Gastroesophageal sphincter (tissue), 3 donors: Measurements from ENCODE around the gene ZNF318.

ENCODE experiments used
- EP300 ChIP-seq: sonication (generic); formaldehyde crosslinking; IDR thresholded peaks from one replicate; pipeline ENCODE4 v1.6.1; 2017; ENCODE audit warnings: antibody characterized with exemption, mild to moderate bottlenecking
- POLR2A ChIP-seq, 2 donors: fragments of 450-650 bp; IDR thresholded peaks; one replicate each; pipeline ENCODE4 v1.6.1; 2017; ENCODE audit warnings: antibody characterized with exemption in 2 of 2, mild to moderate bottlenecking in 2 of 2, moderate library complexity in 1 of 2
- POLR2AphosphoS5 ChIP-seq: sonication (generic); formaldehyde crosslinking; IDR thresholded peaks from one replicate; pipeline ENCODE4 v1.6.1; 2017; ENCODE audit warnings: antibody characterized with exemption
- TF ChIP-seq, protein P1 (sequence below), 4 experiments: fragments of 200-600 bp in 2 of 4; fragments of 450-650 bp in 2 of 4; sonication (generic) in 1 of 4; IDR thresholded peaks; one replicate each; pipeline ENCODE4 v1.5.1; 2017 to 2019; ENCODE audit warnings: antibody characterized with exemption in 4 of 4, mild to moderate bottlenecking in 2 of 4, moderate library complexity in 2 of 4

DNA sequence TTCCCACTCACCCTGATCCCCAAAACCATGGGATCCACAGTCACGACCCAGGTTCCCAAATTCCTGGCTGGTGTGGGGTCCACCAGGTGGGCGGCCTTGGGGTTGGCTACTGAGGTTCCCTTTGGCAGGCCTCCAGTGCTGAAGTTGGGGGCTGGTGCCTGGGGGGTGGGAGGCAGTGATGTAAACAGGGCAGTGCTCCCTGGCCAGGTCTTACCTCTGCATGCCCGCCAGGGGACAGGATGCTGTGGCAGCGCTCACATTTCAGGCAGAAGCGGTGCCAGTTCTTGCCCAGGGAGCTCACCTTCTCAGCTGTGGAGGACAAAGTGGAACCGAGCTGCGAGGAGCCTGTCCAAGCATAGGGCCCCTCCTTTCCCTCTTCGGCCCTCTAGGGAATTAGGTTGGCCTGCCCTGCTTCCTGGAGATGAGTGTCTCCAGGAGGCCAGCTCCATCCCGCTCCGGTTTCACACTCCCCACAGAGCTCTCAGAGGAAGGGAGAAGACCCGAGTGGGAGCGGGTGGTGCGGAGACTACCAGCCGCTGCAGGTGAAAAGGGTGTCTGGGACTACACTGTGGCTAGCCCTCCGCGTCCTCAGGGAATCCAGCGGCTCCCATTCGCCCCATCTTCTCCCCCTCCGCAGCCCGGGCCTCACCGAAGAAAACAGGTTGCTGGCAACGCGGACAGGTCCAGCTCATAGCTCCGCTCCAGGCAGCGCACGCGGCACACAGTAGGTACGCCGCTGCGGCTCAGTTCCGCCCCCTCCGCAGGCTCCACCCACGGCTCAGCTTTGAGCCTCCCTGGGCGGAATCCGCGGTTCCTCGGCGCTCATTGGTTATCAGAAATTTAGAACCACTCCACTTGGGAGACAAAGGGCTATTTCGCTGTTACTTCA lies 61.1 kb downstream of the ZNF318 start, which contains the start of gene CRIP3:
- TF ChIP-seq, protein P1, sequence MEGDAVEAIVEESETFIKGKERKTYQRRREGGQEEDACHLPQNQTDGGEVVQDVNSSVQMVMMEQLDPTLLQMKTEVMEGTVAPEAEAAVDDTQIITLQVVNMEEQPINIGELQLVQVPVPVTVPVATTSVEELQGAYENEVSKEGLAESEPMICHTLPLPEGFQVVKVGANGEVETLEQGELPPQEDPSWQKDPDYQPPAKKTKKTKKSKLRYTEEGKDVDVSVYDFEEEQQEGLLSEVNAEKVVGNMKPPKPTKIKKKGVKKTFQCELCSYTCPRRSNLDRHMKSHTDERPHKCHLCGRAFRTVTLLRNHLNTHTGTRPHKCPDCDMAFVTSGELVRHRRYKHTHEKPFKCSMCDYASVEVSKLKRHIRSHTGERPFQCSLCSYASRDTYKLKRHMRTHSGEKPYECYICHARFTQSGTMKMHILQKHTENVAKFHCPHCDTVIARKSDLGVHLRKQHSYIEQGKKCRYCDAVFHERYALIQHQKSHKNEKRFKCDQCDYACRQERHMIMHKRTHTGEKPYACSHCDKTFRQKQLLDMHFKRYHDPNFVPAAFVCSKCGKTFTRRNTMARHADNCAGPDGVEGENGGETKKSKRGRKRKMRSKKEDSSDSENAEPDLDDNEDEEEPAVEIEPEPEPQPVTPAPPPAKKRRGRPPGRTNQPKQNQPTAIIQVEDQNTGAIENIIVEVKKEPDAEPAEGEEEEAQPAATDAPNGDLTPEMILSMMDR (IDR thresholded peaks at IDR 0.05): no peak
- TF ChIP-seq POLR2AphosphoS5: no peak
- TF ChIP-seq POLR2A (IDR thresholded peaks at IDR 0.05): no peak
- no peak for TF ChIP-seq EP300
